Measurements from ENCODE around the gene LRRFIP1. TPM values are rescaled to one million over a fixed set of nuclear protein-coding genes. Genes with fewer than 3 reads are reported as not detected.

Gene LRRFIP1
- total and polyA plus RNA-seq, 10 of the 15 experiments (the other 5 are each of a cell fraction or from before 2014, with no cell fraction given): 36.2 to 120 (median 74.3) TPM

GRCh38 chr2:237661799-237662328, 34.5 kb downstream of the LRRFIP1 start:
- ChIA-PET CTCF (no interaction called here), RAD21 (ENCODE audit: unreplicated experiment) (no interaction called here), POLR2A (no interaction called here), SMC1A (ENCODE audit: uncharacterized antibody, unreplicated experiment) (interaction anchor here (1.3 to 1.4 kb wide), 2 partner anchors 12 to 80 kb away, joined by 5 to 6 read pairs; no protein-coding TSS in a partner anchor)
- Histone ChIP-seq H3K36me3 (ENCODE audit: control insufficient read depth in 2 of 2, insufficient read depth in 2 of 2, low read length in 1 of 2) (no peaks in the 10 kb centered on the region), H3K4me1 (ENCODE audit: control insufficient read depth, insufficient read depth, low read length) (0 out of 2 replicates have a peak, but pooled peaks cover 5% of the 10 kb centered on the region), H3K4me2 (ENCODE audit: control insufficient read depth, insufficient read depth) (no peak overlapping the region), H3K9ac (ENCODE audit: control insufficient read depth, insufficient read depth, low read length) (no peak overlapping the region), H2AFZ (ENCODE audit: control insufficient read depth, low read depth, low read length) (no peak overlapping the region), H3K27me3 (replicated peaks in 1 of 2; ENCODE audit: control insufficient read depth in 2 of 2, insufficient read depth in 2 of 2, low read length in 1 of 2) (peaks cover under 1 to 8% of the 10 kb centered on the region in 2 experiments; a peak in 3 of 4 replicates), H3K79me2 (ENCODE audit: control insufficient read depth, insufficient read depth, low read length) (no peaks in the 10 kb centered on the region), H3K4me3 (no peak overlapping the region), H3K9me3 (replicated peaks; ENCODE audit: control insufficient read depth, insufficient read depth, low read length) (no peaks in the 10 kb centered on the region; the same call in 1 of the 3 replicates), H4K20me1 (ENCODE audit: control insufficient read depth, insufficient read depth) (no peaks in the 10 kb centered on the region), H3K27ac (ENCODE audit: control insufficient read depth, insufficient read depth) (no peak overlapping the region)
- intact Hi-C loops (cut with micrococcal nuclease; ENCODE audit: unreplicated experiment): no loop called here
- FAIRE-seq (no peak), ATAC-seq (no peak), DNase-seq (ENCODE audit: low read depth, low spot score) (no peak)
- BruUV-seq (replicated peaks): no TSS peak
- TF ChIP-seq SUZ12 (IDR thresholded peaks at IDR 0.05; ENCODE audit: unreplicated experiment) (no peak), CBX5 (IDR thresholded peaks at IDR 0.05; ENCODE audit: low read depth) (no peak), TCF3 (IDR thresholded peaks at IDR 0.05; ENCODE audit: borderline replicate concordance, insufficient read depth, low read depth, low read length) (no peak), POU2F2 (IDR thresholded peaks at IDR 0.05; ENCODE audit: borderline replicate concordance, low read depth, low read length) (no peak), NR2F1 (conservative IDR thresholded peaks at IDR 0.05) (no peak), PAX5 (IDR thresholded peaks at IDR 0.05; ENCODE audit: borderline replicate concordance, low read depth, low read length) (no peak), RFX5 (IDR thresholded peaks at IDR 0.05; ENCODE audit: low read depth, low read length) (no peak), IRF3 (IDR thresholded peaks at IDR 0.05) (no peak), PAX8 (IDR thresholded peaks at IDR 0.05) (no peak), SREBF1 (IDR thresholded peaks at IDR 0.05; ENCODE audit: low read length) (no peak), SMAD5 (IDR thresholded peaks at IDR 0.05; ENCODE audit: low read depth) (no peak), CBX3 (IDR thresholded peaks at IDR 0.05; ENCODE audit: borderline replicate concordance, low read depth) (no peak), HDAC6 (IDR thresholded peaks at IDR 0.05; ENCODE audit: unreplicated experiment) (no peak), RAD51 (IDR thresholded peaks at IDR 0.05) (no peak), REST (IDR thresholded peaks at IDR 0.05; ENCODE audit: low read depth, low read length) (no peak)
- in situ Hi-C loops (cut with MboI): no loop called here
- WGBS (ENCODE audit: insufficient coverage, insufficient replicate concordance, low lambda C conversion rate, missing lambda C conversion rate): 42% methylated on average over 11 of the region's 11 CpGs

Data from GM12878 (cell line).